NCI-H748 (cell line): ENCODE results near the gene HOXC4.
"Not testable (repeated sequence)": the region's sequence is repeated elsewhere in the genome, so short reads cannot be mapped to it uniquely, and the experiment has no call there.

ENCODE experiments used
- DNase-seq: peaks from one replicate; lab custom pipeline; 2025; ENCODE audit not compliant: unreplicated experiment; lab: John Stamatoyannopoulos, UW

HOXC4 gene

GRCh38 chr12:54039417-54040147 lies 14.1 kb upstream of the HOXC4 start:
- no peak for DNase-seq

- DNase-seq = peak; percentile 15
Measured at GRCh38 chr12:54040148-54040494, 13.5 kb upstream of the HOXC4 start.

GRCh38 chr12:54040648-54041047 lies 13.0 kb upstream of the HOXC4 start:
- no peak for DNase-seq

GRCh38 chr12:54041097-54041690 lies 12.4 kb upstream of the HOXC4 start:
- no peak for DNase-seq

- DNase-seq = not testable (repeated sequence)
Measured at GRCh38 chr12:54042033-54042432, 11.6 kb upstream of the HOXC4 start.

- no peak for DNase-seq
Measured at GRCh38 chr12:54042970-54043853, 10.4 kb upstream of the HOXC4 start.

GRCh38 chr12:54044425-54045103 lies 9.1 kb upstream of the HOXC4 start:
- no peak for DNase-seq

GRCh38 chr12:54045401-54045800 lies 8.2 kb upstream of the HOXC4 start:
- DNase-seq = no peak

GRCh38 chr12:54045868-54046521 lies 7.6 kb upstream of the HOXC4 start:
- no peak for DNase-seq

GRCh38 chr12:54046809-54047159 lies 6.9 kb upstream of the HOXC4 start:
- no peak for DNase-seq

GRCh38 chr12:54047160-54047963 lies 6.3 kb upstream of the HOXC4 start:
- peak; percentile 13 for DNase-seq

- no peak for DNase-seq
Measured at GRCh38 chr12:54047964-54048303, 5.7 kb upstream of the HOXC4 start.

- no peak for DNase-seq
Measured at GRCh38 chr12:54048406-54049093, 5.1 kb upstream of the HOXC4 start.

GRCh38 chr12:54049108-54049507 lies 4.5 kb upstream of the HOXC4 start:
- DNase-seq = no peak

GRCh38 chr12:54050482-54050810 lies 3.2 kb upstream of the HOXC4 start:
- no peak for DNase-seq

- DNase-seq = no peak
Measured at GRCh38 chr12:54051026-54051842, 2.4 kb upstream of the HOXC4 start.

GRCh38 chr12:54051874-54052437 lies 1.7 kb upstream of the HOXC4 start:
- peak; percentile 20 for DNase-seq

- no peak for DNase-seq
Measured at GRCh38 chr12:54052438-54053002, 1.1 kb upstream of the HOXC4 start.
